GM23248 (cell line): ENCODE results near the gene GPR137B.

ENCODE experiments used
- EZH2 ChIP-seq: fragments of 200-600 bp; sonication (generic); IDR thresholded peaks from 2 replicates; pipeline ENCODE4 v1.6.1; 2018; ENCODE audit warnings: antibody characterized with exemption, mild to moderate bottlenecking; ENCODE audit not compliant: insufficient read depth, poor library complexity, severe bottlenecking
- EZH2phosphoT487 ChIP-seq: fragments of 200-600 bp; sonication (generic); IDR thresholded peaks from 2 replicates; pipeline ENCODE4 v1.6.1; 2018; ENCODE audit warnings: antibody characterized with exemption, moderate library complexity, mild to moderate bottlenecking, low read depth; ENCODE audit not compliant: insufficient read depth

DNA sequence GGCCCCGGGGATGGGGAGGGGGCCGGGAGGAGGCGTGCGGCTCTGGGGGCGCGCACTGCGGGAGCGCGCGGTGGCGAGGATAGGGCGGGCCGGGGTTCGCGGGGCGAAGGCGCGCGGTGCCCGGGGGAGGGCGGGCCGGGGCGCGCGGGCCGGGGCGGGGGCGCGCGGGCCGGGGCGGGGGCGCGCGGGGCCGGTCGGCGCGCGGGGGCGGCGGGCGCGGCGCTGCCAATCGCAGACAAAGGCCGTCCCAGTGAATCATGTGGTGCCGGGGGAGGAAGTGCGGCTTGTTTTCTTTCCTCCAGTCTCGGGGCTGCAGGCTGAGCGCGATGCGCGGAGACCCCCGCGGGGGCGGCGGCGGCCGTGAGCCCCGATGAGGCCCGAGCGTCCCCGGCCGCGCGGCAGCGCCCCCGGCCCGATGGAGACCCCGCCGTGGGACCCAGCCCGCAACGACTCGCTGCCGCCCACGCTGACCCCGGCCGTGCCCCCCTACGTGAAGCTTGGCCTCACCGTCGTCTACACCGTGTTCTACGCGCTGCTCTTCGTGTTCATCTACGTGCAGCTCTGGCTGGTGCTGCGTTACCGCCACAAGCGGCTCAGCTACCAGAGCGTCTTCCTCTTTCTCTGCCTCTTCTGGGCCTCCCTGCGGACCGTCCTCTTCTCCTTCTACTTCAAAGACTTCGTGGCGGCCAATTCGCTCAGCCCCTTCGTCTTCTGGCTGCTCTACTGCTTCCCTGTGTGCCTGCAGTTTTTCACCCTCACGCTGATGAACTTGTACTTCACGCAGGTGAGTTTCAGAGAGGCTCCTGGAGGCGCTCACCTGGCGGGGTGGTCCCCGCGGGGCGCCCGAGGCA is at the start of gene GPR137B:
- TF ChIP-seq EZH2 (no peak), EZH2phosphoT487 (no peak)
